ENCODE results near the gene SMIM41.

SMIM41 gene

GRCh38 chr12:52050758-52051541 is 28.6 kb upstream of the SMIM41 start, which contains the start of gene NR4A1:
Gene NR4A1 (plus strand): TSS chr12:52051442. CDS start chr12:52054329, 2,887 bp downstream.
- no peak for DNase-seq (ENCODE audit: low read depth)

- DNase-seq (ENCODE audit: low read depth): no peak
Observed at GRCh38 chr12:52052468-52053186, 26.9 kb upstream of the SMIM41 start.

- no peak for DNase-seq (ENCODE audit: low read depth)
Observed at GRCh38 chr12:52053536-52054209, 25.8 kb upstream of the SMIM41 start.

GRCh38 chr12:52054231-52054832 is 25.2 kb upstream of the SMIM41 start:
- no peak for DNase-seq (ENCODE audit: low read depth)

GRCh38 chr12:52054833-52055730 is 24.4 kb upstream of the SMIM41 start:
- no peak for DNase-seq (ENCODE audit: low read depth)

GRCh38 chr12:52055731-52056711 is 23.5 kb upstream of the SMIM41 start:
- no peak for DNase-seq (ENCODE audit: low read depth)

GRCh38 chr12:52056801-52057637 is 22.5 kb upstream of the SMIM41 start:
- DNase-seq (ENCODE audit: low read depth): no peak

- no peak for DNase-seq (ENCODE audit: low read depth)
Observed at GRCh38 chr12:52057638-52058576, 21.6 kb upstream of the SMIM41 start.

GRCh38 chr12:52058631-52059361 is 20.7 kb upstream of the SMIM41 start:
- DNase-seq (ENCODE audit: low read depth): no peak

GRCh38 chr12:52059582-52060497 is 19.7 kb upstream of the SMIM41 start:
- no peak for DNase-seq (ENCODE audit: low read depth)

GRCh38 chr12:52060498-52061177 is 18.9 kb upstream of the SMIM41 start:
- no peak for DNase-seq (ENCODE audit: low read depth)

GRCh38 chr12:52061470-52062166 is 17.9 kb upstream of the SMIM41 start:
- no peak for DNase-seq (ENCODE audit: low read depth)

GRCh38 chr12:52062167-52063081 is 17.1 kb upstream of the SMIM41 start:
- DNase-seq (ENCODE audit: low read depth): no peak
